H9 (cell line): ENCODE measurements around the gene IL25. TPM values are rescaled to one million over a fixed set of nuclear protein-coding genes. Genes with fewer than 3 reads are reported as not detected.
"Not testable (repeated sequence)": the region's sequence is repeated elsewhere in the genome, so short reads cannot be mapped to it uniquely, and the experiment has no call there.

Source experiments
- DNase-seq: peaks from one replicate; pipeline ENCODE4 v3.0.0-alpha.2; 2017
- H2AFZ ChIP-seq: one replicate; pipeline ENCODE4 v1.6.1; 2013; ENCODE audit warnings: mild to moderate bottlenecking, low read length, control low read depth, moderate library complexity
- H2AK5ac ChIP-seq: 2 replicates; pipeline ENCODE4 v1.6.1; 2013; ENCODE audit warnings: low read length, control low read depth, mixed read lengths; ENCODE audit not compliant: insufficient read length
- H2BK120ac ChIP-seq: one replicate; pipeline ENCODE4 v1.6.1; 2013; ENCODE audit warnings: low read depth, mild to moderate bottlenecking, low read length, control low read depth, inconsistent platforms; ENCODE audit not compliant: poor library complexity, severe bottlenecking
- H2BK12ac ChIP-seq: 2 replicates; pipeline ENCODE4 v1.6.1; 2013; ENCODE audit warnings: low read length, control low read depth, mixed read lengths, low read depth; ENCODE audit not compliant: insufficient read length
- H2BK15ac ChIP-seq: 2 replicates; pipeline ENCODE4 v1.6.1; 2013; ENCODE audit warnings: low read depth, low read length, control low read depth
- H2BK20ac ChIP-seq: one replicate; pipeline ENCODE4 v1.6.1; 2013; ENCODE audit warnings: low read depth, mild to moderate bottlenecking, low read length, control low read depth, inconsistent platforms; ENCODE audit not compliant: poor library complexity, severe bottlenecking
- H2BK5ac ChIP-seq: 2 replicates; pipeline ENCODE4 v1.6.1; 2013; ENCODE audit warnings: low read length, control low read depth, mixed read lengths; ENCODE audit not compliant: insufficient read length
- H3K14ac ChIP-seq: 2 replicates; pipeline ENCODE4 v1.6.1; 2013; ENCODE audit warnings: low read length, control low read depth; ENCODE audit not compliant: insufficient read depth
- H3K18ac ChIP-seq: 2 replicates; pipeline ENCODE4 v1.6.1; 2013; ENCODE audit warnings: low read depth, mild to moderate bottlenecking, mixed read lengths, low read length, control low read depth; ENCODE audit not compliant: insufficient read length
- H3K23ac ChIP-seq: 2 replicates; pipeline ENCODE4 v1.6.1; 2013; ENCODE audit warnings: low read length, control low read depth, mixed read lengths, low read depth; ENCODE audit not compliant: insufficient read length
- H3K23me2 ChIP-seq: 2 replicates; pipeline ENCODE4 v1.6.1; 2013; ENCODE audit warnings: low read depth, mild to moderate bottlenecking, mixed read lengths, low read length, control low read depth; ENCODE audit not compliant: insufficient read length, poor library complexity, severe bottlenecking
- H3K27ac ChIP-seq: 2 replicates; pipeline ENCODE4 v1.5.1; 2013; ENCODE audit warnings: low read length, control low read depth, mixed read lengths, low read depth; ENCODE audit not compliant: insufficient read length
- H3K27me3 ChIP-seq: 2 replicates; pipeline ENCODE4 v1.6.1; 2013; ENCODE audit warnings: low read length, control low read depth, inconsistent platforms; ENCODE audit not compliant: insufficient read depth
- H3K4ac ChIP-seq: 2 replicates; pipeline ENCODE4 v1.6.1; 2013; ENCODE audit warnings: low read depth, mild to moderate bottlenecking, control low read depth, inconsistent platforms, low read length, moderate library complexity
- H3K4me1 ChIP-seq: 2 replicates; pipeline ENCODE4 v1.6.1; 2013; ENCODE audit warnings: low read length, control low read depth, inconsistent platforms; ENCODE audit not compliant: insufficient read depth
- H3K4me2 ChIP-seq: 2 replicates; pipeline ENCODE4 v1.6.1; 2013; ENCODE audit warnings: low read length, control low read depth, mixed read lengths; ENCODE audit not compliant: insufficient read length, insufficient read depth
- H3K56ac ChIP-seq: 2 replicates; pipeline ENCODE4 v1.6.1; 2013; ENCODE audit warnings: low read depth, mild to moderate bottlenecking, mixed read lengths, low read length, control low read depth; ENCODE audit not compliant: insufficient read length
- H3K79me1 ChIP-seq: 2 replicates; pipeline ENCODE4 v1.6.1; 2013; ENCODE audit warnings: low read depth, mild to moderate bottlenecking, moderate library complexity, low read length, control low read depth, inconsistent platforms; ENCODE audit not compliant: insufficient read depth, poor library complexity, severe bottlenecking
- H3K79me2 ChIP-seq: 2 replicates; pipeline ENCODE4 v1.6.1; 2013; ENCODE audit warnings: low read length, control low read depth, inconsistent platforms; ENCODE audit not compliant: insufficient read depth
- H3K9ac ChIP-seq: 2 replicates; pipeline ENCODE4 v1.6.1; 2013; ENCODE audit warnings: low read length, control low read depth, mixed read lengths; ENCODE audit not compliant: insufficient read length; ENCODE audit errors: extremely low read depth
- H3K9me3 ChIP-seq: one replicate; pipeline ENCODE4 v1.6.1; 2013; ENCODE audit warnings: low read depth, low read length, inconsistent platforms; ENCODE audit not compliant: control insufficient read depth
- H3T11ph ChIP-seq: one replicate; pipeline ENCODE4 v1.6.1; 2013; ENCODE audit warnings: mild to moderate bottlenecking, low read length, control low read depth, inconsistent platforms
- H4K20me1 ChIP-seq: one replicate; pipeline ENCODE4 v1.6.1; 2013; ENCODE audit not compliant: control insufficient read depth, insufficient read length, insufficient read depth
- H4K5ac ChIP-seq: 2 replicates; pipeline ENCODE4 v1.6.1; 2013; ENCODE audit warnings: low read depth, mild to moderate bottlenecking, mixed read lengths, low read length, control low read depth; ENCODE audit not compliant: insufficient read length
- H4K8ac ChIP-seq: replicated peaks from 2 replicates; pipeline ENCODE4 v1.6.1; 2013; ENCODE audit warnings: low read length, control low read depth, mixed read lengths, low read depth; ENCODE audit not compliant: insufficient read length
- H4K91ac ChIP-seq: 2 replicates; pipeline ENCODE4 v1.6.1; 2013; ENCODE audit warnings: low read depth, mild to moderate bottlenecking, moderate library complexity, mixed read lengths, low read length, control low read depth; ENCODE audit not compliant: insufficient read length
- H3K27ac Mint-ChIP-seq, 3 experiments: 2 replicates in 2 of 3; 3 replicates in 1 of 3; pipeline ENCODE4 v1.8.0; 2020 to 2021; ENCODE audit warnings: mixed read lengths in 3 of 3, mild to moderate bottlenecking in 1 of 3, moderate library complexity in 1 of 3
- H3K27me3 Mint-ChIP-seq: 2 replicates; pipeline ENCODE4 v1.8.0; 2021; ENCODE audit warnings: low read depth, mild to moderate bottlenecking, moderate library complexity, mixed read lengths
- H3K36me3 Mint-ChIP-seq, 3 experiments: 2 replicates in 2 of 3; 3 replicates in 1 of 3; pipeline ENCODE4 v1.8.0; 2020 to 2021; ENCODE audit warnings: low read depth in 3 of 3, mixed read lengths in 3 of 3; ENCODE audit not compliant: insufficient read depth in 1 of 3
- H3K4me1 Mint-ChIP-seq, 2 experiments: 2 replicates each; pipeline ENCODE4 v1.8.0; 2020; ENCODE audit warnings: mixed read lengths in 2 of 2
- H3K4me3 Mint-ChIP-seq, 2 experiments: 2 replicates in 1 of 2; 3 replicates in 1 of 2; pipeline ENCODE4 v1.8.0; 2020 to 2021; ENCODE audit warnings: mild to moderate bottlenecking in 2 of 2, mixed read lengths in 2 of 2, moderate library complexity in 1 of 2
- H3K9me3 Mint-ChIP-seq, 2 experiments: 2 replicates in 1 of 2; 3 replicates in 1 of 2; pipeline ENCODE4 v1.8.0; 2020; ENCODE audit warnings: mild to moderate bottlenecking in 2 of 2, mixed read lengths in 2 of 2, moderate library complexity in 1 of 2
- CTCF ChIP-seq: fragments of 200-600 bp; sonication (generic); conservative IDR thresholded peaks from 3 replicates; pipeline ENCODE4 v1.8.0; 2021; ENCODE audit warnings: antibody characterized with exemption, mild to moderate bottlenecking
- WGBS: extraction: QIAGEN DNeasy Blood & Tissue Kit; methylation state at CpG from one replicate; pipeline ENCODE4 v1.1.7; 2013; ENCODE audit warnings: missing lambda C conversion rate, low lambda C conversion rate, mixed read lengths; ENCODE audit not compliant: insufficient read length; ENCODE audit errors: extremely low coverage; 5-methylcytosine and 5-hydroxymethylcytosine counted together
- total RNA-seq: library from RNA; stranded (reverse); gene quantifications from 2 replicates; pipeline ENCODE4 v1.2.1, GENCODE V29; 2021

Gene IL25
- total RNA-seq, 1 experiment from 2014 or later: not detected

- H3K18ac ChIP-seq: no peak overlapping the region
- Mint-ChIP-seq H3K4me1 (peaks cover 2 to 8% of the 10 kb centered on the region in 2 experiments; a peak in 3 of 4 replicates), H3K4me3 (no peak overlapping the region), H3K27ac (peak overlapping the region in 1 of 3 experiments; percentile 44; a peak in 1 of 7 replicates), H3K36me3 (no peaks in the 10 kb centered on the region), H3K9me3 (no peaks in the 10 kb centered on the region; a peak in 1 of 5 replicates), H3K27me3 (peaks cover 42% of the 10 kb centered on the region)
- no peaks in the 10 kb centered on the region for H3K4me1 ChIP-seq
- H2BK20ac ChIP-seq: no peak overlapping the region
- H3K27ac ChIP-seq: no peak overlapping the region
- H2BK120ac ChIP-seq: no peak overlapping the region
- no peak overlapping the region for H2BK15ac ChIP-seq
- no peak overlapping the region for H3K4ac ChIP-seq
- no CpG with 5 or more reads among the region's 6 CpGs for WGBS
- DNase-seq: no peak
- H3K9me3 ChIP-seq: no peaks in the 10 kb centered on the region
- H3K4me2 ChIP-seq: no peak overlapping the region
- no peak overlapping the region for H2AFZ ChIP-seq
- H3K27me3 ChIP-seq: no peaks in the 10 kb centered on the region
- H3K23ac ChIP-seq: no peak overlapping the region
- H3T11ph ChIP-seq: no peak overlapping the region
- H2AK5ac ChIP-seq: no peak overlapping the region
- H4K8ac ChIP-seq: no peak overlapping the region
- H3K79me1 ChIP-seq: no peaks in the 10 kb centered on the region
- H3K79me2 ChIP-seq: no peaks in the 10 kb centered on the region
- H3K56ac ChIP-seq: no peak overlapping the region
- no peak overlapping the region for H2BK12ac ChIP-seq
- H4K91ac ChIP-seq: no peak overlapping the region
- no peak overlapping the region for H4K5ac ChIP-seq
- H2BK5ac ChIP-seq: no peak overlapping the region
- no peak for TF ChIP-seq CTCF
- H3K9ac ChIP-seq: no peak overlapping the region
- H4K20me1 ChIP-seq: no peaks in the 10 kb centered on the region
- H3K14ac ChIP-seq: no peak overlapping the region
- H3K23me2 ChIP-seq: no peaks in the 10 kb centered on the region
Observed at GRCh38 chr14:23399591-23399990, 27.0 kb downstream of the IL25 start.

GRCh38 chr14:23400496-23401149 lies 28.0 kb downstream of the IL25 start:
- not testable (repeated sequence) for H3K79me1 ChIP-seq, H3K9me3 Mint-ChIP-seq, H3K23me2 ChIP-seq, H3K4me1 Mint-ChIP-seq, H2BK20ac ChIP-seq, H4K20me1 ChIP-seq, H3K23ac ChIP-seq, H3K9me3 ChIP-seq, H3K14ac ChIP-seq, H4K8ac ChIP-seq, H2AK5ac ChIP-seq, H3K9ac ChIP-seq, H2BK120ac ChIP-seq, H3K4me2 ChIP-seq, H3K27me3 ChIP-seq, H4K5ac ChIP-seq, H3K36me3 Mint-ChIP-seq, H3T11ph ChIP-seq, H3K56ac ChIP-seq, H2AFZ ChIP-seq, H3K18ac ChIP-seq, H3K27ac ChIP-seq, H3K79me2 ChIP-seq, DNase-seq, H3K4me3 Mint-ChIP-seq, H3K27ac Mint-ChIP-seq, H4K91ac ChIP-seq, H2BK12ac ChIP-seq, H2BK5ac ChIP-seq, H2BK15ac ChIP-seq, H3K4ac ChIP-seq, H3K4me1 ChIP-seq
- H3K27me3 Mint-ChIP-seq: peaks cover 43% of the 10 kb centered on the region
- WGBS: no CpG with 5 or more reads among the region's 16 CpGs
